ENCODE data around the gene PCCB.
A peak's percentile ranks its signal among the peaks of the same experiment; 100 is the strongest.

Gene PCCB

DNA sequence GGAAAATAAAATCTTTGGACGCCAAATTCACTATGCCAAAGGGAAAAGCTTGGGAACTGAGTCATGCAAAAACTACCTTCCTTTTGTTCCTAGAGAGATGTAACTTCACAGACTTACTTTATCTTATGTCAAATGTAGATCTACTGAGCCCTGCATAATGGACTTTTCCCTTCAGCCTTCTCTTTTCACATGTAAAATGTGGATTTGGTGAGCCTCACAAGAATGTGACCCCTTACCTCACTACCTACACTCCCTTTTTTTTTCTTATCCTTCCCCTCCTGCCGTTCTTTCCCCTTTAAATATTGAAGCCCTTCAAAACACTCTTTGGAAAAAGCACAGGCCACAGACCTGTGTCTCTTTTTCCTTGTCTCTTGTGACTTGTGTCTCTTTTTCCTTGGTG lies 14.0 kb upstream of the PCCB start:
- TF ChIP-seq, protein P1, sequence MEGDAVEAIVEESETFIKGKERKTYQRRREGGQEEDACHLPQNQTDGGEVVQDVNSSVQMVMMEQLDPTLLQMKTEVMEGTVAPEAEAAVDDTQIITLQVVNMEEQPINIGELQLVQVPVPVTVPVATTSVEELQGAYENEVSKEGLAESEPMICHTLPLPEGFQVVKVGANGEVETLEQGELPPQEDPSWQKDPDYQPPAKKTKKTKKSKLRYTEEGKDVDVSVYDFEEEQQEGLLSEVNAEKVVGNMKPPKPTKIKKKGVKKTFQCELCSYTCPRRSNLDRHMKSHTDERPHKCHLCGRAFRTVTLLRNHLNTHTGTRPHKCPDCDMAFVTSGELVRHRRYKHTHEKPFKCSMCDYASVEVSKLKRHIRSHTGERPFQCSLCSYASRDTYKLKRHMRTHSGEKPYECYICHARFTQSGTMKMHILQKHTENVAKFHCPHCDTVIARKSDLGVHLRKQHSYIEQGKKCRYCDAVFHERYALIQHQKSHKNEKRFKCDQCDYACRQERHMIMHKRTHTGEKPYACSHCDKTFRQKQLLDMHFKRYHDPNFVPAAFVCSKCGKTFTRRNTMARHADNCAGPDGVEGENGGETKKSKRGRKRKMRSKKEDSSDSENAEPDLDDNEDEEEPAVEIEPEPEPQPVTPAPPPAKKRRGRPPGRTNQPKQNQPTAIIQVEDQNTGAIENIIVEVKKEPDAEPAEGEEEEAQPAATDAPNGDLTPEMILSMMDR (conservative IDR thresholded peaks at IDR 0.05; ENCODE audit: low read depth, low read length) = no peak
- no peak for DNase-seq (ENCODE audit: low read depth)
- H3K4me3 ChIP-seq (ENCODE audit: low read depth, low read length) = no peak overlapping the region

DNA sequence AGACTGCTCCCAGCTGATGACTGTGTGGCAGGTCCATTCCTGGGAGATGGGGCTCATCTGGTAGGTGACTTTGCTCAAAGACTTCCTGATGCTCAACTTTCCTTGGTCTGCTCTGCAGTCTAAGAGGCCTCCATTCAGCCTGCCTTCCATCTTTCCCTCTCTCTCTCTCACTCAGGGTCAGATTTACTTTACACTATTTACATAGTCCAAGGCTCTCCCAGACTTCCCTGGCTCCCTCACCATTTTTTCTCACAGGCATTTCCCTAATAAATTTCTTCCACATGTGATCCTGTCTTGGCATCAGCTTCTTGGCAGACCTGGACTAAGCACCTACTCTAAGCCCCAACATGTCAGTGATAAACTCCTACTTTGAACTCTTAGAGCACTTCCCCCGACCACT lies 13.0 kb upstream of the PCCB start:
- no peak overlapping the region for H3K4me3 ChIP-seq (ENCODE audit: low read depth, low read length)
- no peak for DNase-seq (ENCODE audit: low read depth)
- TF ChIP-seq, protein P1 (conservative IDR thresholded peaks at IDR 0.05; ENCODE audit: low read depth, low read length) = no peak

DNA sequence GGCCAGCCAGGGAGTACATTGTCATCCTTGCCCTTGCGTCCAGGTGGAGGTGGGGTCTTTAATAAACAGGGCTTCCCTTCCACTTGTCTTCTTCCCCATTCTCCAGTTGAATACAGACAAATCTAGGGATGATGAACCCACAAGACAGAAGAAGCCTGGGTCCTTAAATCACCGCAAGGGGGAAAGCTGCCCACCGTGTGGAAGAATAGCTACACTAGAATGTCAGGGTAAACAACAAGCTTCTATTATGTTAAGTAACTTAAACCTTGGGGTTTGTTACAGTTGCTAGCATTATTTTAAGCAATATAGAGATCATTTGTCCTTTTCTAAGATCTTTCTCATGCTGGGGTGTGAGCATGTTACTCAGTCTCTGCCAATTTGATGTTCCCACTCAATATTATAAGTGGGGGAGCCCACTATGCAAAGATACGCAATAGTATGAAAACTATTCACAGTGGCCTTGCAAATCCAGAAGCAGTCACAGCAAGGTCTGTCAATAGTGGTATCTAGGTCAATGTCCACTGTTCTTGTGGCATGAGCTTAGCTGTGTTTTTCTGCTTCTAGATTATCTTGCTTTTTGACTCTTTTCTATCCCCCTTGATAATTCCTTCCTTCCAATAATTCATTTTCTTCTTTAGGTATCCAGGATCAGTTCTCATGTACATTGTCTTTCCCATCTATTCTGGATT lies 12.0 kb upstream of the PCCB start:
- TF ChIP-seq, protein P1 (conservative IDR thresholded peaks at IDR 0.05; ENCODE audit: low read depth, low read length) = no peak
- H3K4me3 ChIP-seq (ENCODE audit: low read depth, low read length) = no peak overlapping the region
- DNase-seq (ENCODE audit: low read depth) = no peak

DNA sequence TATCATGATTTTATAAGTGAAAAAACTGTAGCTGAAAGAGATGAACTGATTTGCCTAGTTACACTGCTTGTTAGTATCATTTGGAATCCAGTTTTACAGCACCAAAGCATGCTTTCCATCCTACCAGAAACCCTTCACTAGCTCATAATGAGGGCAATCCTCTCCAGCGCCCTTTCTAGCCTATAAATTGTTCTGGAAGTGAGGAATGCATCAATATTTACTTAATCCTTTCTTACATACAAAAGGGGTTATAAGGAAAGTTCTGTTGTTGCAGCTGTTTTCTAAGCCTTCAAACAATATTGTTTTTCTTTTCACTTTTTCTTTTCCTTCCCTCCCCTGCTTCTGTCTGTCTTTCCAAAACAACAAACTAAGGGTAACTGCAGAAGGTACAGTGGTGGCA lies 11.0 kb upstream of the PCCB start:
- TF ChIP-seq, protein P1 (conservative IDR thresholded peaks at IDR 0.05; ENCODE audit: low read depth, low read length) = no peak
- no peak for DNase-seq (ENCODE audit: low read depth)
- no peak overlapping the region for H3K4me3 ChIP-seq (ENCODE audit: low read depth, low read length)

DNA sequence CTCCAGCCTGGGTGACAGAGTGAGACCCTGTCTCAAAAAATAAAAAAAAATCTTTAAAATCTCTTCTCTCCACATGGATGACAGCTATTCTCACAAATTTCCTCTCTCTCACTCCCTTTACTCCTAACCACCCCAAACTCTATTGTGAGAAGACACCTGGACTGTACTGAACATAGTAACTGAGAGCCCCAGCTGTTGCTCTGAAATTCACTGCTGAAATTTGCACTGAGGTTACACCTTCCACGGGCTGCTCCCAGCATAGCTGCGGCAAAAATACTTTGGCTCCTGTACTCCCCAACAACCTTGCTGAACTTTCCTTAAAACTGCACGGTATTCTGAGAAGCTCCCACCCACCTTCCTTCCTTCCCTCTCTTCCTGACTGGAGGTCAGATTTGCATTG lies 4.4 kb upstream of the PCCB start:
- TF ChIP-seq, protein P1 (conservative IDR thresholded peaks at IDR 0.05; ENCODE audit: low read depth, low read length) = no peak
- DNase-seq (ENCODE audit: low read depth) = no peak
- no peak overlapping the region for H3K4me3 ChIP-seq (ENCODE audit: low read depth, low read length)

DNA sequence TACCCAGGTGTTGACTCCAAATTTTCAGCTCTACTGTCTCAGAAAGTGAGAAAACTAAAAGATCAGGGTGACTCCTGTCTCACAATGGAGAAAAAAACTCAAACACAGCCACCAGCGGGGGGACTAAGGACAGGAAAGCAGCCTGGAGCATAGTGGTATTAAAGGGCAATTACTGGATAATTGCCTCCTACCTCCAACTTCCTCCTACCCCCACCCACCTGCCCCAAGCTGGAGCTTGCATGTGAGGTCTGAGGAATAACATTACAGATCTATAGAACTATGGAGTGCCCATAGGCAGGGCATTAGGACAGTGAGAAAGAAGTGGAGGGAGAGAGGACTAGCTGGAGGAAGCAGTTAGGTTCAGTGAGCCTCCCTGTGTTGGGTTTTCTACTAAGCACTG lies 2.7 kb upstream of the PCCB start:
- H3K4me3 ChIP-seq (ENCODE audit: low read depth, low read length) = no peak overlapping the region
- no peak for DNase-seq (ENCODE audit: low read depth)
- TF ChIP-seq, protein P1 (conservative IDR thresholded peaks at IDR 0.05; ENCODE audit: low read depth, low read length) = no peak

DNA sequence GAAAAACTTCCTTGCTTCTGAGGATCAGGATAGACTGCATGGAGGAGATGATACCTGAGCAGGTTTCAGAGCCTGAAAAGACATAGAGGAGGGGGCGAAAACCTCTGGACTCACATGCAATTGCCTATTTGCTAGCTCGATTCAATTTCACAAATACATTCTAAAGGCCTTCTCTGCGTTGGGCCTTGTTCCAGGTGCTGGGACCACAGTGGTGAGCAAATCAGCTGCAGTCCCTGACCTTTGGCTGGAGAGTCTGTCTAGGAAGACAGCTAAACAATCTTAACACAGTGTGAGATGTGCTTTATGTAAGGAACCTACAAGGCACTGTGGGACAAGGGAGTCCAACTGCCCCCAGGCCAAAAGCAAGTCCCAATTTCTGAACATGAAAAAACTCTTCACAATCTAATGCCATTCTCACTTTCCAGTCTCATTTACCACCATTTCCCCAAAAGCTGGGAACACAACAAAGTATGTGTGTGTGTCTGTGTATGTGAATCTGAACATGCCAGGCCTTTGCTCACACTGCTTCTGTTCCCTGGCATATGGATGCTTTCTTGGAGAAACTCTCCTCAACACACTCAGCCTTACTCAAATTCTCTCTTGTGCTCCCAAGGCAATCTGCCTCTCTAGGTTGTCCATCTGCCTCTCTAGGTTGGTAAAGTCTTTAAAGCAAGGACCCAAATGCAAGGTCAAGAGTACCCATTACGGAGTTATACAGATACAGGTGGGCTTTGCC lies 2.1 kb upstream of the PCCB start:
- peak; percentile 76 for DNase-seq (ENCODE audit: low read depth)
- H3K4me3 ChIP-seq (ENCODE audit: low read depth, low read length) = no peak overlapping the region
- TF ChIP-seq, protein P1 (conservative IDR thresholded peaks at IDR 0.05; ENCODE audit: low read depth, low read length) = no peak

All from choroid plexus epithelial cell (primary cell).